ENCODE results near the gene SLC30A2. TPM values are rescaled to one million over a fixed set of nuclear protein-coding genes. Genes with fewer than 3 reads are reported as not detected.

The SLC30A2 gene
- total RNA-seq, 1 experiment from 2014 or later = 0.35 TPM

GRCh38 chr1:26078286-26079177 lies 32.6 kb upstream of the SLC30A2 start:
- H2BK12ac ChIP-seq (ENCODE audit: insufficient read length, low read depth, low read length) = no peak overlapping the region
- H2BK120ac ChIP-seq (ENCODE audit: low read depth, low read length, poor library complexity, severe bottlenecking) = no peak overlapping the region
- H4K5ac ChIP-seq (ENCODE audit: insufficient read length, low read depth, low read length) = no peak overlapping the region
- H3K56ac ChIP-seq (ENCODE audit: insufficient read length, low read depth, low read length) = no peak overlapping the region
- no peak overlapping the region for H2AK5ac ChIP-seq (ENCODE audit: insufficient read length, low read length)
- H3K14ac ChIP-seq (ENCODE audit: insufficient read depth, low read length) = no peak overlapping the region
- Mint-ChIP-seq H3K9me3 (no peaks in the 10 kb centered on the region), H3K27ac (no peak overlapping the region), H3K4me1 (peaks cover 12 to 15% of the 10 kb centered on the region in 2 experiments), H3K36me3 (ENCODE audit: insufficient read depth in 1 of 3, low read depth in 3 of 3) (no peaks in the 10 kb centered on the region), H3K4me3 (no peak overlapping the region), H3K27me3 (ENCODE audit: low read depth) (peaks cover 5% of the 10 kb centered on the region)
- no peak overlapping the region for H4K91ac ChIP-seq (ENCODE audit: insufficient read length, low read depth, low read length)
- H2BK5ac ChIP-seq (ENCODE audit: insufficient read length, low read length) = no peak overlapping the region
- H3K9me3 ChIP-seq (ENCODE audit: control insufficient read depth, low read depth, low read length) = no peaks in the 10 kb centered on the region
- no peaks in the 10 kb centered on the region for H3K27me3 ChIP-seq (ENCODE audit: insufficient read depth, low read length)
- H3K27ac ChIP-seq (ENCODE audit: insufficient read length, low read depth, low read length) = no peak overlapping the region
- no peak overlapping the region for H3K4me2 ChIP-seq (ENCODE audit: insufficient read depth, insufficient read length, low read length)
- no peaks in the 10 kb centered on the region for H3K23me2 ChIP-seq (ENCODE audit: insufficient read length, low read depth, low read length, poor library complexity, severe bottlenecking)
- no peak for DNase-seq
- no peak overlapping the region for H3T11ph ChIP-seq (ENCODE audit: low read length)
- TF ChIP-seq, protein P1, sequence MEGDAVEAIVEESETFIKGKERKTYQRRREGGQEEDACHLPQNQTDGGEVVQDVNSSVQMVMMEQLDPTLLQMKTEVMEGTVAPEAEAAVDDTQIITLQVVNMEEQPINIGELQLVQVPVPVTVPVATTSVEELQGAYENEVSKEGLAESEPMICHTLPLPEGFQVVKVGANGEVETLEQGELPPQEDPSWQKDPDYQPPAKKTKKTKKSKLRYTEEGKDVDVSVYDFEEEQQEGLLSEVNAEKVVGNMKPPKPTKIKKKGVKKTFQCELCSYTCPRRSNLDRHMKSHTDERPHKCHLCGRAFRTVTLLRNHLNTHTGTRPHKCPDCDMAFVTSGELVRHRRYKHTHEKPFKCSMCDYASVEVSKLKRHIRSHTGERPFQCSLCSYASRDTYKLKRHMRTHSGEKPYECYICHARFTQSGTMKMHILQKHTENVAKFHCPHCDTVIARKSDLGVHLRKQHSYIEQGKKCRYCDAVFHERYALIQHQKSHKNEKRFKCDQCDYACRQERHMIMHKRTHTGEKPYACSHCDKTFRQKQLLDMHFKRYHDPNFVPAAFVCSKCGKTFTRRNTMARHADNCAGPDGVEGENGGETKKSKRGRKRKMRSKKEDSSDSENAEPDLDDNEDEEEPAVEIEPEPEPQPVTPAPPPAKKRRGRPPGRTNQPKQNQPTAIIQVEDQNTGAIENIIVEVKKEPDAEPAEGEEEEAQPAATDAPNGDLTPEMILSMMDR (conservative IDR thresholded peaks at IDR 0.05) = no peak
- no peak overlapping the region for H3K4ac ChIP-seq (ENCODE audit: low read depth, low read length)
- no peaks in the 10 kb centered on the region for H4K20me1 ChIP-seq (ENCODE audit: control insufficient read depth, insufficient read depth, insufficient read length)
- H3K79me2 ChIP-seq (ENCODE audit: insufficient read depth, low read length) = no peaks in the 10 kb centered on the region
- no peaks in the 10 kb centered on the region; the same call in 1 of the 2 replicates for H3K4me1 ChIP-seq (ENCODE audit: insufficient read depth, low read length)
- H3K9ac ChIP-seq (ENCODE audit: extremely low read depth, insufficient read length, low read length) = no peak overlapping the region
- no peak overlapping the region for H3K23ac ChIP-seq (ENCODE audit: insufficient read length, low read depth, low read length)
- no peak overlapping the region for H2AFZ ChIP-seq (ENCODE audit: low read length)
- no peak overlapping the region for H4K8ac ChIP-seq (replicated peaks; ENCODE audit: insufficient read length, low read depth, low read length)
- no peaks in the 10 kb centered on the region for H3K79me1 ChIP-seq (ENCODE audit: insufficient read depth, low read depth, low read length, poor library complexity, severe bottlenecking)
- no peak overlapping the region for H2BK15ac ChIP-seq (ENCODE audit: low read depth, low read length)
- no peak overlapping the region for H3K18ac ChIP-seq (ENCODE audit: insufficient read length, low read depth, low read length)
- no peak overlapping the region for H2BK20ac ChIP-seq (ENCODE audit: low read depth, low read length, poor library complexity, severe bottlenecking)
- no CpG with 5 or more reads among the region's 8 CpGs for WGBS (ENCODE audit: extremely low coverage, insufficient read length, low lambda C conversion rate)
